ENCODE data around the gene LPP. TPM values are rescaled to one million over a fixed set of nuclear protein-coding genes. Genes with fewer than 3 reads are reported as not detected.

Gene LPP
- total RNA-seq, 1 donor from 2014 or later = 28.2 TPM

GRCh38 chr3:188283347-188283746 is 129.4 kb downstream of the LPP start:
- Histone ChIP-seq H3K27ac (ENCODE audit: low read depth, low read length) (peak overlapping the region; percentile 32), H3K4me3 (ENCODE audit: low read length in 3 of 3) (no peak overlapping the region), H3K4me1 (ENCODE audit: control insufficient read depth in 3 of 3, insufficient read depth in 3 of 3, low read length in 3 of 3) (peaks cover 45 to 71% (median 46%) of the 10 kb centered on the region in 3 donors), H3K9ac (ENCODE audit: low read depth in 1 of 3, low read length in 3 of 3) (no peak overlapping the region), H3K9me3 (ENCODE audit: control insufficient read depth in 3 of 3, low read length in 3 of 3) (no peaks in the 10 kb centered on the region), H3K36me3 (ENCODE audit: control insufficient read depth in 3 of 3, insufficient read depth in 3 of 3, low read length in 3 of 3) (no peaks in the 10 kb centered on the region), H3K27me3 (ENCODE audit: control insufficient read depth in 3 of 3, insufficient read depth in 3 of 3, low read length in 3 of 3) (no peaks in the 10 kb centered on the region)

DNA sequence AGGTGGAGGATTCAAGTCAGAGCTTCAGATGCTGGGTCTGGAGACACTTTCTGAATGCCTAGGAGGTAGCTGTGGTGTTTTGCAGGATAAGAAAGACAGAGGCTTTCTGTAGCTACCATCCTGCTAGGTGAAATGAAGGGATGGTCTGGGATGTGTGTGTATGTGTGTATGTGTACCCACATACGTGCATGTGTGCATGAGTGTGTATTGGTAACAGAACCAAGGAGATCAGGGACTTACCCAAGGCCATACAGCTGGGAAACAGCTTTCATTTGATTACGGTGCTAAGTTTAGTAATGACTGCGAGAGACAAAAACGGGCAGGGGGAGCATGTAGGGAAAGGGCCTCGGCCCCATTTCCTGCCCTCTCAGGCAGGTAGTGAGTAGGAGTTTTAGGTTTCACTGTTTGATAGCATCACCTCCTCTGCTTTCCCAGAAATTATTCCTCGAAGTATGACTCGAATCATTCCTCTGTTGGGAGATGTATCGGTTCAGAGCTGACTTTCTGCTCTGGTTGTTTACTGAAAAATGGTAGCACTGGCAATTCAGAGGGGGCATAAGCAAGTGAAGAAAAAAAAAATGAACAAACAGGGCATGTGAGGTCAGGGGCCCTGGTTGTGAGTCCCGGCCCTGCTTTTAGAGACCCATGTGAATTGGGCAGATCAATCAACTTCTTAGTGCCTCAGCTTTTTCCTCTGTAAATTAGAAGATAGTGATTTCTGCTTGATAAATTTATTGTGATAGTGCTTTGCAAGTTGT is 130.7 kb downstream of the LPP start:
- H3K4me1 ChIP-seq (ENCODE audit: control insufficient read depth in 3 of 3, insufficient read depth in 3 of 3, low read length in 3 of 3) = peaks cover 33 to 60% (median 37%) of the 10 kb centered on the region in 3 donors
- H3K27me3 ChIP-seq (ENCODE audit: control insufficient read depth in 3 of 3, insufficient read depth in 3 of 3, low read length in 3 of 3) = no peaks in the 10 kb centered on the region
- H3K4me3 ChIP-seq (ENCODE audit: low read length in 3 of 3) = no peak overlapping the region
- peak overlapping the region; percentile 39 for H3K27ac ChIP-seq (ENCODE audit: low read depth, low read length)
- H3K9ac ChIP-seq (ENCODE audit: low read depth in 1 of 3, low read length in 3 of 3) = no peak overlapping the region
- H3K36me3 ChIP-seq (ENCODE audit: control insufficient read depth in 3 of 3, insufficient read depth in 3 of 3, low read length in 3 of 3) = no peaks in the 10 kb centered on the region
- H3K9me3 ChIP-seq (ENCODE audit: control insufficient read depth in 3 of 3, low read length in 3 of 3) = no peaks in the 10 kb centered on the region

- Histone ChIP-seq H3K9ac (ENCODE audit: low read depth in 1 of 3, low read length in 3 of 3) (peak overlapping the region in 1 of 3 donors; percentile 24), H3K4me1 (ENCODE audit: control insufficient read depth in 3 of 3, insufficient read depth in 3 of 3, low read length in 3 of 3) (peaks cover 33 to 55% (median 36%) of the 10 kb centered on the region in 3 donors)
Observed at GRCh38 chr3:188286087-188286513, 132.1 kb downstream of the LPP start.

GRCh38 chr3:188287339-188287738 is 133.4 kb downstream of the LPP start:
- Histone ChIP-seq H3K9ac (ENCODE audit: low read depth in 1 of 3, low read length in 3 of 3) (no peak overlapping the region), H3K36me3 (ENCODE audit: control insufficient read depth in 3 of 3, insufficient read depth in 3 of 3, low read length in 3 of 3) (peaks cover 0 to 4% (median 0%) of the 10 kb centered on the region in 3 donors), H3K27me3 (ENCODE audit: control insufficient read depth in 3 of 3, insufficient read depth in 3 of 3, low read length in 3 of 3) (no peaks in the 10 kb centered on the region), H3K27ac (ENCODE audit: low read depth, low read length) (peak overlapping the region; percentile 75), H3K9me3 (ENCODE audit: control insufficient read depth in 3 of 3, low read length in 3 of 3) (no peaks in the 10 kb centered on the region), H3K4me3 (ENCODE audit: low read length in 3 of 3) (no peak overlapping the region), H3K4me1 (ENCODE audit: control insufficient read depth in 3 of 3, insufficient read depth in 3 of 3, low read length in 3 of 3) (peaks cover 30 to 52% (median 34%) of the 10 kb centered on the region in 3 donors)

More at GRCh38 chr3:188286087-188286513, 132.1 kb downstream of the LPP start:
- Histone ChIP-seq H3K27me3 (ENCODE audit: control insufficient read depth in 3 of 3, insufficient read depth in 3 of 3, low read length in 3 of 3) (no peaks in the 10 kb centered on the region), H3K4me3 (ENCODE audit: low read length in 3 of 3) (no peak overlapping the region), H3K9me3 (ENCODE audit: control insufficient read depth in 3 of 3, low read length in 3 of 3) (no peaks in the 10 kb centered on the region), H3K27ac (ENCODE audit: low read depth, low read length) (peak overlapping the region; percentile 75), H3K36me3 (ENCODE audit: control insufficient read depth in 3 of 3, insufficient read depth in 3 of 3, low read length in 3 of 3) (peaks cover 0 to 4% (median 0%) of the 10 kb centered on the region in 3 donors)

GRCh38 chr3:188287762-188288505 is 134.0 kb downstream of the LPP start:
- H3K4me3 ChIP-seq (ENCODE audit: low read length in 3 of 3) = no peak overlapping the region
- peak overlapping the region; percentile 39 for H3K27ac ChIP-seq (ENCODE audit: low read depth, low read length)
- no peaks in the 10 kb centered on the region for H3K9me3 ChIP-seq (ENCODE audit: control insufficient read depth in 3 of 3, low read length in 3 of 3)
- peaks cover 0 to 4% (median 0%) of the 10 kb centered on the region in 3 donors for H3K36me3 ChIP-seq (ENCODE audit: control insufficient read depth in 3 of 3, insufficient read depth in 3 of 3, low read length in 3 of 3)
- H3K9ac ChIP-seq (ENCODE audit: low read depth in 1 of 3, low read length in 3 of 3) = peak overlapping the region in 1 of 3 donors; percentile 36
- no peaks in the 10 kb centered on the region for H3K27me3 ChIP-seq (ENCODE audit: control insufficient read depth in 3 of 3, insufficient read depth in 3 of 3, low read length in 3 of 3)
- peaks cover 24 to 46% (median 28%) of the 10 kb centered on the region in 3 donors for H3K4me1 ChIP-seq (ENCODE audit: control insufficient read depth in 3 of 3, insufficient read depth in 3 of 3, low read length in 3 of 3)

GRCh38 chr3:188292251-188292650 is 138.3 kb downstream of the LPP start:
- Histone ChIP-seq H3K4me3 (ENCODE audit: low read length in 3 of 3) (no peak overlapping the region), H3K36me3 (ENCODE audit: control insufficient read depth in 3 of 3, insufficient read depth in 3 of 3, low read length in 3 of 3) (peaks cover 0 to 4% (median 0%) of the 10 kb centered on the region in 3 donors), H3K27ac (ENCODE audit: low read depth, low read length) (no peak overlapping the region), H3K9me3 (ENCODE audit: control insufficient read depth in 3 of 3, low read length in 3 of 3) (no peaks in the 10 kb centered on the region), H3K9ac (ENCODE audit: low read depth in 1 of 3, low read length in 3 of 3) (no peak overlapping the region), H3K27me3 (ENCODE audit: control insufficient read depth in 3 of 3, insufficient read depth in 3 of 3, low read length in 3 of 3) (no peaks in the 10 kb centered on the region), H3K4me1 (ENCODE audit: control insufficient read depth in 3 of 3, insufficient read depth in 3 of 3, low read length in 3 of 3) (peaks cover 20 to 45% (median 26%) of the 10 kb centered on the region in 3 donors)

GRCh38 chr3:188292827-188293226 is 138.9 kb downstream of the LPP start:
- H3K27me3 ChIP-seq (ENCODE audit: control insufficient read depth in 3 of 3, insufficient read depth in 3 of 3, low read length in 3 of 3) = no peaks in the 10 kb centered on the region
- H3K27ac ChIP-seq (ENCODE audit: low read depth, low read length) = no peak overlapping the region
- H3K9me3 ChIP-seq (ENCODE audit: control insufficient read depth in 3 of 3, low read length in 3 of 3) = no peaks in the 10 kb centered on the region
- no peak overlapping the region for H3K4me3 ChIP-seq (ENCODE audit: low read length in 3 of 3)
- H3K36me3 ChIP-seq (ENCODE audit: control insufficient read depth in 3 of 3, insufficient read depth in 3 of 3, low read length in 3 of 3) = peaks cover 0 to 4% (median 0%) of the 10 kb centered on the region in 3 donors
- peaks cover 20 to 40% (median 26%) of the 10 kb centered on the region in 3 donors for H3K4me1 ChIP-seq (ENCODE audit: control insufficient read depth in 3 of 3, insufficient read depth in 3 of 3, low read length in 3 of 3)
- no peak overlapping the region for H3K9ac ChIP-seq (ENCODE audit: low read depth in 1 of 3, low read length in 3 of 3)

DNA sequence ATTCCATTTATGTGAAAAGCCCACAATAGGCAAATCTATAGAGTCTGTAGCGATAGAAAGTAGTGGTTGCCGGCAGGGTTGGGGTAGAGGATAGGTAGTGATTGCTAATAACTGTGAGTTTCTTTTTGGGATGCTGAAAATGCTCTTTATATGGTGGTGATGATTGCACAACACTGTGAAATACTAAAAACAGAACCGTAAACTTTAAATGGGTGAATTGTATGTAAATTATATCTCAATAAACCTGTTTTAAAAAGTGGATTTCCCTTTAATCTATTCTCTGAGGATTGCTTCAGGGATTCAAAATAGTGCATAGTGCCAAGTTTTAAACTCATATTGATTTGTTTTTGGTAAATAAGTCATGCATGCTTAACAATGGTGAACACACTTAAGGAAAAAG is 140.2 kb downstream of the LPP start:
- peak overlapping the region; percentile 90 for H3K27ac ChIP-seq (ENCODE audit: low read depth, low read length)
- H3K9me3 ChIP-seq (ENCODE audit: control insufficient read depth in 3 of 3, low read length in 3 of 3) = no peaks in the 10 kb centered on the region
- H3K4me3 ChIP-seq (ENCODE audit: low read length in 3 of 3) = no peak overlapping the region
- H3K36me3 ChIP-seq (ENCODE audit: control insufficient read depth in 3 of 3, insufficient read depth in 3 of 3, low read length in 3 of 3) = peaks cover 0 to 4% (median 0%) of the 10 kb centered on the region in 3 donors
- peak overlapping the region in 1 of 3 donors; percentile 72 for H3K9ac ChIP-seq (ENCODE audit: low read depth in 1 of 3, low read length in 3 of 3)
- H3K4me1 ChIP-seq (ENCODE audit: control insufficient read depth in 3 of 3, insufficient read depth in 3 of 3, low read length in 3 of 3) = peaks cover 16 to 43% (median 28%) of the 10 kb centered on the region in 3 donors
- H3K27me3 ChIP-seq (ENCODE audit: control insufficient read depth in 3 of 3, insufficient read depth in 3 of 3, low read length in 3 of 3) = no peaks in the 10 kb centered on the region

- Histone ChIP-seq H3K4me3 (ENCODE audit: low read length in 3 of 3) (peak overlapping the region in 1 of 3 donors; percentile 23), H3K9ac (ENCODE audit: low read depth in 1 of 3, low read length in 3 of 3) (peak overlapping the region; percentile 66 to 75 (median 72)), H3K9me3 (ENCODE audit: control insufficient read depth in 3 of 3, low read length in 3 of 3) (no peaks in the 10 kb centered on the region), H3K4me1 (ENCODE audit: control insufficient read depth in 3 of 3, insufficient read depth in 3 of 3, low read length in 3 of 3) (peaks cover 20 to 43% (median 28%) of the 10 kb centered on the region in 3 donors), H3K27me3 (ENCODE audit: control insufficient read depth in 3 of 3, insufficient read depth in 3 of 3, low read length in 3 of 3) (no peaks in the 10 kb centered on the region), H3K27ac (ENCODE audit: low read depth, low read length) (peak overlapping the region; percentile 90), H3K36me3 (ENCODE audit: control insufficient read depth in 3 of 3, insufficient read depth in 3 of 3, low read length in 3 of 3) (peaks cover 0 to 4% (median 0%) of the 10 kb centered on the region in 3 donors)
Observed at GRCh38 chr3:188294823-188295487, 141.0 kb downstream of the LPP start.
